ENCODE data around the gene ATXN2. TPM values are rescaled to one million over a fixed set of nuclear protein-coding genes. Genes with fewer than 3 reads are reported as not detected.

ATXN2 gene
- total and polyA plus RNA-seq, 2 of the 4 experiments (the other 2 are of a cell fraction), result 12.4 to 66.5 TPM

DNA sequence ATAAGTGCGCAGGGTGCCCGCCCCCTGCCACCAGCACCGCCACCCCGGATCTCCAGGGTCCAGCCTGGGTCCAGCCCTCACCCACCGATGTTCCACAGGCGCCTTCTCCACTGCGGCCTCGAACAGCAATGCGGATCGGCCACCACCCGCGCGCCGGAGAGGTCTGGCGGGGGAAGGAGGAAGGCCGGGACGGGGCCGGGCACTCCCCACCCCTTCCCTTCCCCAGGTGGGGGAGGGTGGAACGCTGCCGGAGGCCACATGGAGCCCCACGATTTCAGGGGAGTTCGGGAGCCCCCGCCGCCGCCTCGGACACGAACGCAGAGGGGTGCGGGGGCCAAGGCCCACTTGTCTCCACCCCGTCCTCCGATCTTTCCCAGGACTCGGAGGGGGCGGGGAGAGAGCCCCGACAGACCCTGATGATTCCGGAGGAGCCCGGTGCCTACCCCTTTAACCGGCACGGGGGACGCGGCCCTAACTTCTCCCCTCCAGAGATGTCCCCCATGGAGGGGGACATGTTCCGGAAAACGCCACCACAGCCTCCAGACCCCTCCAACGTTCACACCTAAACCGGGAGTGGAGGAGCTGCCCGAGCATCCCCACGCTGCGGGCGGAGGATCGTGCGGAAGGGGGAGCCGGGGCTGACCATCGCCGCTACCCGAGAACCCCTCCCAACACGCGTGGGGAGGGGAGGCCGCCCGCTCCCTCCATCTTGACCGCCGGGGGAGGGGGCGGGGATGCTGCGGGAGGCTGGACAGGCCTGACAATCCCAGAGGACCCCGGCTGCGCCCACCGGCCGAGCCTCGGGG lies 1.1 kb downstream of the ATXN2 start:
- POLR2A ChIA-PET (ENCODE audit: unreplicated experiment), result no interaction called here
- Histone ChIP-seq H4K8ac (ENCODE audit: low read depth in 2 of 2, low read length in 2 of 2) (peak overlapping the region; percentile 49 to 89; a peak in 3 of 4 replicates), H4K91ac (ENCODE audit: insufficient read depth, low read depth, low read length) (peak overlapping the region; percentile 82), H3K4me1 (ENCODE audit: control insufficient read depth, insufficient read depth, low read length) (0 out of 2 replicates have a peak, but pooled peaks cover 2% of the 10 kb centered on the region), H2AFZ (replicated peaks; ENCODE audit: low read length, poor library complexity) (peak overlapping the region; percentile 86), H2BK120ac (ENCODE audit: low read depth, low read length) (peak overlapping the region; percentile 28), H3K9ac (ENCODE audit: low read depth, low read length) (peak overlapping the region; percentile 90), H3K14ac (replicated peaks; ENCODE audit: low read depth, low read length) (peak overlapping the region; percentile 91), H3K23ac (ENCODE audit: low read depth, low read length) (peak overlapping the region; percentile 96), H4K20me1 (ENCODE audit: insufficient read depth, low read length) (peaks cover 53% of the 10 kb centered on the region), H2AK9ac (replicated peaks; ENCODE audit: low read depth, low read length, poor library complexity) (peak overlapping the region; percentile 97), H3K4me2 (ENCODE audit: low read depth, low read length) (peak overlapping the region; percentile 99), H2BK20ac (ENCODE audit: low read depth, low read length) (no peak overlapping the region), H3K79me1 (ENCODE audit: low read depth in 1 of 2, low read length in 2 of 2) (peaks cover 9 to 16% of the 10 kb centered on the region in 2 experiments; a peak in 1 of 4 replicates), H3K9me3 (ENCODE audit: control insufficient read depth, insufficient read depth, low read length) (no peaks in the 10 kb centered on the region), H3K18ac (ENCODE audit: low read depth, low read length) (peak overlapping the region; percentile 25; the same call in 1 of the 2 replicates), H3K4ac (ENCODE audit: low read depth, low read length) (peak overlapping the region; percentile 63), H2BK15ac (ENCODE audit: low read depth, low read length) (peak overlapping the region; percentile 23; the same call in 1 of the 3 replicates), H3K56ac (ENCODE audit: extremely low read depth, insufficient read depth, low read length) (peak overlapping the region; percentile 52), H3K27ac (ENCODE audit: insufficient read depth, low read length) (peak overlapping the region; percentile 90), H2AK5ac (ENCODE audit: low read depth, low read length) (peak overlapping the region; percentile 84), H3K36me3 (ENCODE audit: control insufficient read depth, insufficient read depth, low read length) (no peaks in the 10 kb centered on the region), H3K4me3 (ENCODE audit: insufficient read depth, low read depth, low read length) (peak overlapping the region; percentile 65), H4K5ac (ENCODE audit: low read depth, low read length) (peak overlapping the region; percentile 1; the same call in 1 of the 2 replicates), H2BK5ac (ENCODE audit: low read depth, low read length, poor library complexity, severe bottlenecking) (peak overlapping the region; percentile 68), H3K27me3 (ENCODE audit: control insufficient read depth, insufficient read depth, low read length) (no peaks in the 10 kb centered on the region), H3K9me1 (ENCODE audit: insufficient read depth, low read length) (no peaks in the 10 kb centered on the region)
- DNase-seq, result no peak
- dilution Hi-C loops (cut with HindIII; ENCODE audit: low sequenced_read_pairs, unreplicated experiment), result no loop called here
- peak; percentile 21 for ATAC-seq (ENCODE audit: low read depth)
- CTCF ChIA-PET, result no interaction called here
- TF ChIP-seq, protein P1, sequence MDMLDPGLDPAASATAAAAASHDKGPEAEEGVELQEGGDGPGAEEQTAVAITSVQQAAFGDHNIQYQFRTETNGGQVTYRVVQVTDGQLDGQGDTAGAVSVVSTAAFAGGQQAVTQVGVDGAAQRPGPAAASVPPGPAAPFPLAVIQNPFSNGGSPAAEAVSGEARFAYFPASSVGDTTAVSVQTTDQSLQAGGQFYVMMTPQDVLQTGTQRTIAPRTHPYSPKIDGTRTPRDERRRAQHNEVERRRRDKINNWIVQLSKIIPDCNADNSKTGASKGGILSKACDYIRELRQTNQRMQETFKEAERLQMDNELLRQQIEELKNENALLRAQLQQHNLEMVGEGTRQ (IDR thresholded peaks at IDR 0.05; ENCODE audit: low read depth, low read length), result no peak
- TF ChIP-seq MAZ (IDR thresholded peaks at IDR 0.05; ENCODE audit: borderline replicate concordance, low read depth, low read length), result peak; percentile 61; the same call in 1 of the 2 replicates
- no peak for TF ChIP-seq BHLHE40 (IDR thresholded peaks at IDR 0.05; ENCODE audit: low read depth, low read length)
- TF ChIP-seq SMC3 (IDR thresholded peaks at IDR 0.05; ENCODE audit: low read depth, low read length), result no peak
- TF ChIP-seq NFE2L2 (IDR thresholded peaks at IDR 0.05; ENCODE audit: low read depth, low read length), result no peak
- TF ChIP-seq MXI1 (IDR thresholded peaks at IDR 0.05; ENCODE audit: borderline replicate concordance, low read depth, low read length), result no peak; the same call in 1 of the 2 replicates
- TF ChIP-seq RCOR1 (IDR thresholded peaks at IDR 0.05; ENCODE audit: insufficient replicate concordance, low read length), result no peak
- in situ Hi-C loops (cut with MboI; ENCODE audit: low sequenced_read_pairs), result no loop called here
- no TSS peak for BruUV-seq (replicated peaks)
- 0% methylated on average over 11 of the region's 67 CpGs; no CpG with 5 or more reads in 1 of the 2 experiments for WGBS, 2 experiments (ENCODE audit: extremely low coverage in 2 of 2, insufficient read length in 1 of 2)
- intact Hi-C loops (cut with micrococcal nuclease), result loop anchor here (2.0 to 10.0 kb wide), 4 partner anchors 19 to 131 kb away; no protein-coding TSS in a partner anchor
